Loucy (cell line): ENCODE data around the gene BTBD9.

Source experiments
- H2AFZ ChIP-seq: fragments of 200-600 bp; sonication (generic); 2 replicates; pipeline ENCODE4 v1.6.0; 2016; ENCODE audit warnings: antibody characterized with exemption, mild to moderate bottlenecking, low read length, moderate library complexity
- H3F3A ChIP-seq: fragments of 200-600 bp; 2 replicates; pipeline ENCODE4 v1.6.0; 2016; ENCODE audit warnings: antibody characterized with exemption, low read depth, mild to moderate bottlenecking
- H3K27me3 ChIP-seq: fragments of 200-600 bp; sonication (generic); 2 replicates; pipeline ENCODE4 v1.6.1; 2014; ENCODE audit warnings: low read length, mild to moderate bottlenecking; ENCODE audit not compliant: insufficient read depth, poor library complexity, severe bottlenecking
- H3K36me3 ChIP-seq: fragments of 200-600 bp; sonication (generic); 2 replicates; pipeline ENCODE4 v1.6.1; 2016; ENCODE audit warnings: low read length; ENCODE audit not compliant: insufficient read depth
- H3K4me1 ChIP-seq: fragments of 200-600 bp; sonication (generic); 2 replicates; pipeline ENCODE4 v1.5.1; 2014; ENCODE audit warnings: low read length, mild to moderate bottlenecking; ENCODE audit not compliant: insufficient read depth, poor library complexity, severe bottlenecking
- H3K4me2 ChIP-seq: fragments of 200-600 bp; sonication (generic); 2 replicates; pipeline ENCODE4 v1.6.0; 2014; ENCODE audit warnings: antibody characterized with exemption, low read length, low read depth, mild to moderate bottlenecking; ENCODE audit not compliant: poor library complexity, severe bottlenecking
- H3K4me3 ChIP-seq: fragments of 200-600 bp; sonication (generic); 2 replicates; pipeline ENCODE4 v1.5.1; 2014; ENCODE audit warnings: low read length, mild to moderate bottlenecking, mixed read lengths; ENCODE audit not compliant: poor library complexity, severe bottlenecking
- H3K79me2 ChIP-seq: fragments of 200-600 bp; sonication (generic); 2 replicates; pipeline ENCODE4 v1.6.1; 2014; ENCODE audit warnings: low read length; ENCODE audit not compliant: insufficient read depth
- H3K9ac ChIP-seq: fragments of 200-600 bp; sonication (generic); 2 replicates; pipeline ENCODE4 v1.6.0; 2014; ENCODE audit warnings: mild to moderate bottlenecking, low read depth, low read length, moderate library complexity; ENCODE audit not compliant: poor library complexity, severe bottlenecking
- H3K9me2 ChIP-seq: fragments of 200-600 bp; sonication (generic); replicated peaks from 2 replicates; pipeline ENCODE4 v1.6.1; 2016; ENCODE audit warnings: low read depth, low read length, mixed read lengths
- H3K9me3 ChIP-seq: fragments of 200-600 bp; sonication (generic); 2 replicates; pipeline ENCODE4 v1.6.1; 2014; ENCODE audit warnings: mild to moderate bottlenecking, antibody characterized with exemption, low read length, low read depth; ENCODE audit not compliant: insufficient read depth
- H4K20me1 ChIP-seq: fragments of 200-600 bp; sonication (generic); 2 replicates; pipeline ENCODE4 v1.6.0; 2014; ENCODE audit warnings: antibody characterized with exemption, low read length, mild to moderate bottlenecking; ENCODE audit not compliant: insufficient read depth, poor library complexity, severe bottlenecking
- EZH2phosphoT487 ChIP-seq: fragments of 200-600 bp; IDR thresholded peaks from 2 replicates; pipeline ENCODE4 v1.6.1; 2018; ENCODE audit warnings: antibody characterized with exemption, mild to moderate bottlenecking, moderate library complexity, borderline replicate concordance
- TF ChIP-seq, protein P1 (sequence below): fragments of 200-600 bp; sonication (generic); conservative IDR thresholded peaks from 2 replicates; pipeline ENCODE4 v1.5.1; 2014; ENCODE audit warnings: mild to moderate bottlenecking, antibody characterized with exemption, low read length

BTBD9 gene

DNA sequence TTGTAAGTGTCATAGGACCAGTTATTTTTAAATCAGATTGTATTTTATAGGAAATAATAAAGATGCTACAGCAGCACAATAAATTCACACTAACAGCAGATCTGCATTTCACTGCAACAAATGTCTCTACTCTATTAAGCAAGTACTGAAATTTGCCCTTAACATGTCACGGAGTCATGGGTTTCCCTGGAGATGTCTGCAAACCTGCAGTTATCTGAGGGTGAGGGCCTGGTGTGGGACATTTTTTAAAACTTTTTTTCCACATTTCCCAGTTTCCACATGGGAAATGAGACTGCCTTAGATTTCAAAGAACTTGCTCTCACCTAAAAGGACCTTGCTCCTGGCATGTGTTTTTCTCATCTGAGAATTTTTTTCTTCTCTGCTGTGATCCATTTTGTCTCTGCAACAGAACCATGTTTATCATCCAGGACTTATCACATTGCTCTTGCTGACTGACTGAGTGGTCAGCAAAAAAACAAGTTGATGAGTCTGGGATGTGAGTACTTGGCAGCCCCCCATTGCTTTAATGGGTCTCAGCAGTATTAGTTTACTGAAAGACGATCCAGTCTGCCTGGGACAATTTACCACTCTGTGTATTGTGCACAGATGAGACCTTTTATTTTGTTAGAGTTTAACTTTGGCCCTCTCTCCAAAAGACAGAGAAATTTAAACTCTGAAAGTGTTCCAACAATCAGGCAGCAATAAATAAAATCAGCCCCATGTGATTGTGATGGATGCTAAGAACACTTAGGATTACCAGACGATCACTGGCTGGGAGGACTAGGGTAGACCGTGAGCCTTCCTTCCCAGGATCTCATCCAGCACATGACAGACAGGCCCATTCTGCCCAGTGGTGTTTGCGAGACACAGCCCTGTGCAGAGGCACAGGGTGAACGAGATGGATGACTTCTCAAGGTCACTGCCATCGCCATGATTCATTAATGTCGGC, 268.8 kb downstream of the BTBD9 start:
- Histone ChIP-seq H3K27me3 (no peaks in the 10 kb centered on the region), H3K4me3 (no peak overlapping the region), H4K20me1 (no peaks in the 10 kb centered on the region), H3K4me2 (no peak overlapping the region), H3K9me2 (no peaks in the 10 kb centered on the region), H3F3A (no peaks in the 10 kb centered on the region), H3K9me3 (no peaks in the 10 kb centered on the region), H3K36me3 (no peaks in the 10 kb centered on the region), H3K4me1 (peaks cover 31% of the 10 kb centered on the region), H2AFZ (no peak overlapping the region), H3K79me2 (no peaks in the 10 kb centered on the region), H3K9ac (no peak overlapping the region)
- no peak for TF ChIP-seq EZH2phosphoT487
- TF ChIP-seq, protein P1, sequence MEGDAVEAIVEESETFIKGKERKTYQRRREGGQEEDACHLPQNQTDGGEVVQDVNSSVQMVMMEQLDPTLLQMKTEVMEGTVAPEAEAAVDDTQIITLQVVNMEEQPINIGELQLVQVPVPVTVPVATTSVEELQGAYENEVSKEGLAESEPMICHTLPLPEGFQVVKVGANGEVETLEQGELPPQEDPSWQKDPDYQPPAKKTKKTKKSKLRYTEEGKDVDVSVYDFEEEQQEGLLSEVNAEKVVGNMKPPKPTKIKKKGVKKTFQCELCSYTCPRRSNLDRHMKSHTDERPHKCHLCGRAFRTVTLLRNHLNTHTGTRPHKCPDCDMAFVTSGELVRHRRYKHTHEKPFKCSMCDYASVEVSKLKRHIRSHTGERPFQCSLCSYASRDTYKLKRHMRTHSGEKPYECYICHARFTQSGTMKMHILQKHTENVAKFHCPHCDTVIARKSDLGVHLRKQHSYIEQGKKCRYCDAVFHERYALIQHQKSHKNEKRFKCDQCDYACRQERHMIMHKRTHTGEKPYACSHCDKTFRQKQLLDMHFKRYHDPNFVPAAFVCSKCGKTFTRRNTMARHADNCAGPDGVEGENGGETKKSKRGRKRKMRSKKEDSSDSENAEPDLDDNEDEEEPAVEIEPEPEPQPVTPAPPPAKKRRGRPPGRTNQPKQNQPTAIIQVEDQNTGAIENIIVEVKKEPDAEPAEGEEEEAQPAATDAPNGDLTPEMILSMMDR: no peak

DNA sequence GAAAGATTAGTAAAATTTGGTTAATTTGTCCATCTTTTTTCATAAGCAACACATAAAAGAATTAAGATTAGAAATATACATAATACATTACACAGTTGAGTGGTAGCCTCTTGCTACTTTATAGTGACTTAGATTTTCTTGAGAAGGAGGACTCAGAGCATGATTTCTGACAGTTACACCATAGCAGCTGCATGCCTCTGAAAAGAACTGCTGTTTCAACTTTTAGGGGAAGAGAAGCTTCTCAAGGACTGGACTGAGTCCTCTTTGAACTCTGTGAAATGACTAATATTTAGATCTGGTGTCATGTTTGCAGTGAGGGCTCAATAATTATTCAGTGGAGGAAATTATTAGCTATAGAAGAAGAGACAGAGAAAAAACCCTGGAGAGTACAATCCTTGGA, 272.5 kb downstream of the BTBD9 start:
- no peaks in the 10 kb centered on the region for H3K27me3 ChIP-seq
- H3K4me3 ChIP-seq: no peak overlapping the region
- no peak overlapping the region for H3K9ac ChIP-seq
- H3K9me2 ChIP-seq: no peaks in the 10 kb centered on the region
- TF ChIP-seq EZH2phosphoT487: no peak
- TF ChIP-seq, protein P1: no peak
- no peak overlapping the region for H2AFZ ChIP-seq
- H3K79me2 ChIP-seq: no peaks in the 10 kb centered on the region
- peaks cover 9% of the 10 kb centered on the region for H3K4me1 ChIP-seq
- no peaks in the 10 kb centered on the region for H3K9me3 ChIP-seq
- H3K4me2 ChIP-seq: no peak overlapping the region
- H3K36me3 ChIP-seq: no peaks in the 10 kb centered on the region
- H4K20me1 ChIP-seq: no peaks in the 10 kb centered on the region
- no peaks in the 10 kb centered on the region for H3F3A ChIP-seq

DNA sequence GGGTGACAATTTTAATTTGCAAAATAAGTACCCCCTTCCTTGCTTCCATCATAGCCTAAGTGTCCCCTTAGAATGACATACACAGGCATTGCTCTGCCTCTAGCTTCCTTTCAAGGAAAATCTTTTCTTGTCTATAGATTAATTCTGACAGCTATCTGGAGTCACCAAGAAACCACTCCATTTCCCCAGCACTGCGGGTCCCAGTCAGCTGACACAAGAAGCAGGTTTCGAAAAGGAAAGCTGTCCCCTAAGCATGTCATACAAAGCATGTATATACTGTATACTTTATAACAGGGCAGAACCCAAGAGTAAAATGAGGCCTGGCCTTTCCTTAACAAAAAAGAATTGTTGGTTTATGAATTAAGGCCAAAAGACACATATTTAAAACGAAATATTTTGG, 273.5 kb downstream of the BTBD9 start:
- Histone ChIP-seq H3F3A (no peaks in the 10 kb centered on the region), H3K36me3 (no peaks in the 10 kb centered on the region), H3K9me3 (no peaks in the 10 kb centered on the region), H4K20me1 (no peaks in the 10 kb centered on the region), H3K4me3 (no peak overlapping the region), H3K4me1 (peaks cover 3% of the 10 kb centered on the region), H3K9ac (no peak overlapping the region), H2AFZ (no peak overlapping the region), H3K79me2 (no peaks in the 10 kb centered on the region), H3K27me3 (no peaks in the 10 kb centered on the region), H3K9me2 (no peaks in the 10 kb centered on the region), H3K4me2 (no peak overlapping the region)
- TF ChIP-seq, protein P1: no peak
- no peak for TF ChIP-seq EZH2phosphoT487
